Stimulated activated CD8-positive, alpha-beta memory T cell treated with anti-CD3 and anti-CD28 coated beads, Interleukin-15, amount 100 ng/mL, for 48 hours (primary cell): Measurements from ENCODE around the gene PI16.

Source experiments
- DNase-seq, 2 donors: peaks; one replicate each; pipeline ENCODE4 v3.0.0-alpha.2; 2020; ENCODE audit warnings: low read depth in 2 of 2

PI16 gene

GRCh38 chr6:36958775-36959554 is 4.4 kb downstream of the PI16 start:
- no peak for DNase-seq

GRCh38 chr6:36959555-36960250 is 5.2 kb downstream of the PI16 start:
- no peak for DNase-seq

GRCh38 chr6:36961441-36962435 is 7.2 kb downstream of the PI16 start:
- DNase-seq, result no peak

GRCh38 chr6:36962874-36963273 is 8.3 kb downstream of the PI16 start:
- DNase-seq, result peak; percentile 37 to 40

- no peak for DNase-seq
Observed at GRCh38 chr6:36963451-36964290, 9.1 kb downstream of the PI16 start.

GRCh38 chr6:36964349-36964748 is 9.8 kb downstream of the PI16 start:
- no peak for DNase-seq

- no peak for DNase-seq
Observed at GRCh38 chr6:36964908-36965307, 10.4 kb downstream of the PI16 start.

- DNase-seq, result no peak
Observed at GRCh38 chr6:36967301-36967700, 12.8 kb downstream of the PI16 start.

- no peak for DNase-seq
Observed at GRCh38 chr6:36967757-36968156, 13.2 kb downstream of the PI16 start.

GRCh38 chr6:36968266-36968977 is 13.9 kb downstream of the PI16 start:
- no peak for DNase-seq

GRCh38 chr6:36969240-36969691 is 14.7 kb downstream of the PI16 start:
- DNase-seq, result no peak

GRCh38 chr6:36969988-36970891 is 15.7 kb downstream of the PI16 start:
- DNase-seq, result no peak

GRCh38 chr6:36970892-36971842 is 16.6 kb downstream of the PI16 start:
- DNase-seq, result no peak

- no peak for DNase-seq
Observed at GRCh38 chr6:36971921-36972673, 17.6 kb downstream of the PI16 start.

GRCh38 chr6:36973190-36973589 is 18.7 kb downstream of the PI16 start:
- no peak for DNase-seq

GRCh38 chr6:36973647-36974046 is 19.1 kb downstream of the PI16 start:
- DNase-seq, result no peak

- DNase-seq, result no peak
Observed at GRCh38 chr6:36975231-36976006, 20.9 kb downstream of the PI16 start.
